SK-N-MC (cell line): ENCODE results near the gene ARID1A.

Source experiments
- DNase-seq: peaks from one replicate; pipeline ENCODE4 v3.0.0-alpha.2; 2011; ENCODE audit warnings: low read depth, low spot score
- H3K27ac ChIP-seq: fragments of 200-600 bp; sonication (generic); 2 replicates; pipeline ENCODE4 v1.5.1; 2016; ENCODE audit warnings: mixed run types
- H3K36me3 ChIP-seq: fragments of 200-600 bp; sonication (generic); 2 replicates; pipeline ENCODE4 v1.6.1; 2017; ENCODE audit warnings: antibody characterized with exemption, low read length, mixed read lengths; ENCODE audit not compliant: insufficient read depth
- H3K4me3 ChIP-seq: fragments of 200-600 bp; sonication (generic); 2 replicates; pipeline ENCODE4 v1.5.1; 2016
- H3K9ac ChIP-seq: fragments of 200-600 bp; sonication (generic); 2 replicates; pipeline ENCODE4 v1.8.0; 2017; ENCODE audit warnings: mixed run types, mixed read lengths; ENCODE audit not compliant: insufficient read length
- H3K9me3 ChIP-seq: fragments of 200-600 bp; sonication (generic); 2 replicates; pipeline ENCODE4 v1.6.1; 2017; ENCODE audit warnings: low read depth, mild to moderate bottlenecking, antibody characterized with exemption, low read length, moderate library complexity, mixed read lengths
- EZH2 ChIP-seq: fragments of 200-600 bp; sonication (generic); IDR thresholded peaks from one replicate; pipeline ENCODE4 v1.6.1; 2017; ENCODE audit warnings: antibody characterized with exemption
- FOXP2 ChIP-seq: optimal IDR thresholded peaks from 2 replicates; pipeline ENCODE3; 2011; ENCODE audit warnings: mild to moderate bottlenecking, moderate library complexity; ENCODE audit not compliant: insufficient read depth; ENCODE audit errors: extremely low read length, control extremely low read depth
- POLR2AphosphoS5 ChIP-seq: IDR thresholded peaks from 2 replicates; pipeline ENCODE4 v1.6.1; 2012; ENCODE audit warnings: mild to moderate bottlenecking, low read depth, low read length, borderline replicate concordance

Gene ARID1A

GRCh38 chr1:26740952-26741351 is 45.1 kb downstream of the ARID1A start:
- Histone ChIP-seq H3K4me3 (no peak overlapping the region), H3K9me3 (no peaks in the 10 kb centered on the region), H3K27ac (no peak overlapping the region), H3K36me3 (peaks cover 88% of the 10 kb centered on the region), H3K9ac (no peak overlapping the region)
- no peak for DNase-seq
- TF ChIP-seq POLR2AphosphoS5 (no peak), FOXP2 (no peak), EZH2 (no peak)

- Histone ChIP-seq H3K9ac (no peak overlapping the region), H3K36me3 (peaks cover 94% of the 10 kb centered on the region)
Observed at GRCh38 chr1:26743426-26744059, 47.7 kb downstream of the ARID1A start.

GRCh38 chr1:26744075-26744959 is 48.5 kb downstream of the ARID1A start:
- DNase-seq = no peak
- H3K9me3 ChIP-seq = no peaks in the 10 kb centered on the region
- H3K36me3 ChIP-seq = peaks cover 95% of the 10 kb centered on the region
- H3K9ac ChIP-seq = no peak overlapping the region
- TF ChIP-seq POLR2AphosphoS5 (no peak), EZH2 (no peak), FOXP2 (no peak)
- H3K27ac ChIP-seq = no peak overlapping the region
- H3K4me3 ChIP-seq = no peak overlapping the region

More at GRCh38 chr1:26743426-26744059, 47.7 kb downstream of the ARID1A start:
- no peaks in the 10 kb centered on the region for H3K9me3 ChIP-seq
- H3K4me3 ChIP-seq = no peak overlapping the region
- DNase-seq = no peak
- TF ChIP-seq POLR2AphosphoS5 (no peak), FOXP2 (no peak), EZH2 (no peak)
- no peak overlapping the region for H3K27ac ChIP-seq

GRCh38 chr1:26745191-26745590 is 49.4 kb downstream of the ARID1A start:
- no peak overlapping the region for H3K9ac ChIP-seq
- H3K27ac ChIP-seq = no peak overlapping the region
- H3K4me3 ChIP-seq = no peak overlapping the region
- DNase-seq = no peak
- peaks cover 95% of the 10 kb centered on the region for H3K36me3 ChIP-seq
- TF ChIP-seq EZH2 (no peak), FOXP2 (no peak), POLR2AphosphoS5 (no peak)
- H3K9me3 ChIP-seq = no peaks in the 10 kb centered on the region

- TF ChIP-seq EZH2 = no peak
- TF ChIP-seq FOXP2 = no peak
- TF ChIP-seq POLR2AphosphoS5 = no peak
Observed at GRCh38 chr1:26747048-26747447, 51.2 kb downstream of the ARID1A start.

DNA sequence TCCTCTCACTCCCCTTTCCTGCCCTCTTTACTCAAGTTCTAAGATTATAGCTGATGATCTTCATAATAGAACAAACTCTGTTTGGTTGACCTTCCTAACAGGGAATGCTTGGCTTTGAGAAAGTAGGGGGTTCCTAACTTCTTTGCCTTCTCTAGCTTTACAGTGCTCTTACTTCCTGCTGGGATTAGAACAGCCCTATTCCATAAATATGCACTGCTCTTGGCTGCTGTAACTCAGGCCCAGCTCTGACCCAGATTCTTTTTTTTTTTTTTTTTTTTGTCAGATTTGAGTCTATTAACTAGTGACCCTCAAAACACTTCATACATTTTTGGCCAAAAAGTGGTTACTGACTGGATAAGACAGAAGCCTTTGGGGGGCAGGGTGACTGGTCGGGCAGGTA is 52.5 kb downstream of the ARID1A start:
- no peak for TF ChIP-seq FOXP2
- no peak for TF ChIP-seq EZH2
- no peak for TF ChIP-seq POLR2AphosphoS5
- H3K4me3 ChIP-seq = no peak overlapping the region
- H3K27ac ChIP-seq = no peak overlapping the region
- no peaks in the 10 kb centered on the region for H3K9me3 ChIP-seq
- no peak overlapping the region for H3K9ac ChIP-seq
- DNase-seq = no peak
- peaks cover 93% of the 10 kb centered on the region for H3K36me3 ChIP-seq

More at GRCh38 chr1:26747048-26747447, 51.2 kb downstream of the ARID1A start:
- no peak overlapping the region for H3K27ac ChIP-seq
- DNase-seq = no peak
- no peak overlapping the region for H3K4me3 ChIP-seq
- no peak overlapping the region for H3K9ac ChIP-seq
- H3K9me3 ChIP-seq = no peaks in the 10 kb centered on the region
- H3K36me3 ChIP-seq = peaks cover 91% of the 10 kb centered on the region

DNA sequence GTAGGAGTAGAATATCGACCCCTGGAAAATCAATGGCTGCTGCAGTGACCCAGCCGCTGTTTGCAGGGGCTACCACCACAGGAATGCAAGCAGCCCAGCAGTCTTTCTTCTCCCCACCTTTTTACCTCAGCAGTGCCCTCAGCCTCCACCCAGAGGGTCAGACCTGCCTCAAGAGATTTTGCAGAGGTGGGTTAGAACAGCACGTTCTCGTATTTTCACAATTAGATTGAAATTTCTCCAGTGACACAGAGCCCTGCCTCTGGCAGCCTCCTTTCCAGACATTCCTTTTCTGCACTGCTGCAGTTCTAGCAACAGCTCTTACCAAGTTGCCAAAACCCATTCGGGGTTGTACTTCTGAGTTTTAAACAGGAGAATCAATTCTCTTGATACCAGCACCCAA is 53.6 kb downstream of the ARID1A start:
- TF ChIP-seq FOXP2 = no peak
- H3K36me3 ChIP-seq = peaks cover 93% of the 10 kb centered on the region
- H3K9me3 ChIP-seq = no peaks in the 10 kb centered on the region
- DNase-seq = no peak
- H3K9ac ChIP-seq = no peak overlapping the region
- no peak overlapping the region for H3K27ac ChIP-seq
- no peak overlapping the region for H3K4me3 ChIP-seq

- Histone ChIP-seq H3K9ac (no peak overlapping the region), H3K27ac (no peak overlapping the region), H3K9me3 (no peaks in the 10 kb centered on the region), H3K4me3 (no peak overlapping the region), H3K36me3 (peaks cover 93% of the 10 kb centered on the region)
- no peak for DNase-seq
- no peak for TF ChIP-seq EZH2
- no peak for TF ChIP-seq POLR2AphosphoS5
- TF ChIP-seq FOXP2 = no peak
Observed at GRCh38 chr1:26750428-26750827, 54.6 kb downstream of the ARID1A start.
